Esophagus squamous epithelium (tissue), 5 donors: ENCODE measurements around the gene TGM6. TPM values are rescaled to one million over a fixed set of nuclear protein-coding genes. Genes with fewer than 3 reads are reported as not detected.

ENCODE experiments used
- DNase-seq: peaks from one replicate; lab custom pipeline; 2025; lab: John Stamatoyannopoulos, UW
- H3K27ac ChIP-seq, 4 donors: fragments of 200-600 bp; sonication (generic); one replicate each; pipeline ENCODE4 v1.5.1; 2016 to 2019; ENCODE audit warnings: mild to moderate bottlenecking in 1 of 4
- H3K27me3 ChIP-seq, 4 donors: fragments of 200-600 bp; sonication (generic); 1 replicate in 3 of 4; 2 replicates in 1 of 4; pipeline versions ENCODE4 v1.5.1 to v1.6.0; 2017 to 2021; ENCODE audit warnings: antibody characterized with exemption in 1 of 4
- H3K36me3 ChIP-seq, 3 donors: fragments of 200-600 bp; sonication (generic); one replicate each; pipeline ENCODE4 v1.5.1; 2016 to 2019
- H3K4me1 ChIP-seq, 3 donors: fragments of 200-600 bp; sonication (generic); one replicate each; pipeline ENCODE4 v1.5.1; 2017 to 2019
- H3K4me3 ChIP-seq, 4 donors: fragments of 200-600 bp; sonication (generic); 1 replicate in 3 of 4; 2 replicates in 1 of 4; pipeline ENCODE4 v1.5.1; 2016 to 2019; ENCODE audit warnings: mild to moderate bottlenecking in 2 of 4, moderate library complexity in 1 of 4
- H3K9me3 ChIP-seq, 3 donors: fragments of 200-600 bp; sonication (generic); one replicate each; pipeline ENCODE4 v1.5.1; 2016 to 2019
- CTCF ChIP-seq, 6 experiments: fragments of 450-650 bp in 4 of 6; fragments of 200-600 bp in 2 of 6; sonication (generic) in 2 of 6; IDR thresholded peaks; one replicate each; pipeline ENCODE4 v1.5.1; 2016 to 2019; ENCODE audit warnings: antibody characterized with exemption in 6 of 6, mild to moderate bottlenecking in 4 of 6, moderate library complexity in 4 of 6
- POLR2A ChIP-seq, 4 donors: fragments of 450-650 bp; IDR thresholded peaks; one replicate each; pipeline ENCODE4 v1.6.1; 2017; ENCODE audit warnings: antibody characterized with exemption in 4 of 4, mild to moderate bottlenecking in 4 of 4, moderate library complexity in 3 of 4
- WGBS, 2 donors: methylation state at CpG; one replicate each; pipeline ENCODE4 v1.1.5; 2018; 5-methylcytosine and 5-hydroxymethylcytosine counted together
- intact Hi-C: fragments of 100-400 bp; cut with DNase I; formaldehyde crosslinking; loops from one replicate; pipeline ENCODE4 v1.15.0; 2022
- total RNA-seq, 4 donors: library from RNA; depleted of rRNA; stranded (reverse); fragments of >200 nt; gene quantifications; one replicate each; pipeline ENCODE4 v1.1.0, GENCODE V29; 2016
- donor health status: DM: yes; HTN: yes; CAD: no.

The TGM6 gene
- total RNA-seq, 4 donors from 2014 or later, result not detected

- no peak for DNase-seq
- Histone ChIP-seq H3K9me3 (no peaks in the 10 kb centered on the region), H3K4me3 (no peak overlapping the region), H3K27me3 (no peaks in the 10 kb centered on the region), H3K36me3 (peaks cover 24 to 59% (median 36%) of the 10 kb centered on the region in 3 donors), H3K27ac (no peak overlapping the region), H3K4me1 (peaks cover 0 to 4% (median 0%) of the 10 kb centered on the region in 3 donors)
- TF ChIP-seq CTCF (IDR thresholded peaks at IDR 0.05), result no peak
- no peak for TF ChIP-seq POLR2A (IDR thresholded peaks at IDR 0.05)
- WGBS, 2 donors, result 90 to 100% methylated on average over 3 of the region's 3 CpGs
- intact Hi-C loops, result loop anchor here (10.0 kb wide), 1 partner anchor 254 kb away; no protein-coding TSS in a partner anchor
These were observed 78.3 kb downstream of the TGM6 start for GRCh38 chr20:2458919-2459499.

- DNase-seq, result no peak
- Histone ChIP-seq H3K4me1 (no peaks in the 10 kb centered on the region), H3K27me3 (no peaks in the 10 kb centered on the region), H3K9me3 (no peaks in the 10 kb centered on the region), H3K27ac (no peak overlapping the region), H3K4me3 (no peak overlapping the region), H3K36me3 (peaks cover 26 to 71% (median 48%) of the 10 kb centered on the region in 3 donors)
- TF ChIP-seq CTCF (IDR thresholded peaks at IDR 0.05) (no peak), POLR2A (IDR thresholded peaks at IDR 0.05) (no peak)
- intact Hi-C loops, result loop anchor here (10.0 kb wide), 1 partner anchor 255 kb away; no protein-coding TSS in a partner anchor
- 44 to 60% methylated on average over 1 of the region's 1 CpG for WGBS, 2 donors
These were observed 79.5 kb downstream of the TGM6 start for GRCh38 chr20:2459981-2460751.

- 61 to 66% methylated on average over 4 of the region's 4 CpGs for WGBS, 2 donors
- no peak overlapping the region for H3K4me3 ChIP-seq
- no peak overlapping the region for H3K27ac ChIP-seq
- no peak for TF ChIP-seq CTCF (IDR thresholded peaks at IDR 0.05)
- no peak for TF ChIP-seq POLR2A (IDR thresholded peaks at IDR 0.05)
- no peak for DNase-seq
- intact Hi-C loops, result no loop called here
- no peaks in the 10 kb centered on the region for H3K9me3 ChIP-seq
- no peaks in the 10 kb centered on the region for H3K4me1 ChIP-seq
- H3K27me3 ChIP-seq, result no peaks in the 10 kb centered on the region
- peaks cover 32 to 78% (median 55%) of the 10 kb centered on the region in 3 donors for H3K36me3 ChIP-seq
These were observed 80.2 kb downstream of the TGM6 start for GRCh38 chr20:2460752-2461424.

DNA sequence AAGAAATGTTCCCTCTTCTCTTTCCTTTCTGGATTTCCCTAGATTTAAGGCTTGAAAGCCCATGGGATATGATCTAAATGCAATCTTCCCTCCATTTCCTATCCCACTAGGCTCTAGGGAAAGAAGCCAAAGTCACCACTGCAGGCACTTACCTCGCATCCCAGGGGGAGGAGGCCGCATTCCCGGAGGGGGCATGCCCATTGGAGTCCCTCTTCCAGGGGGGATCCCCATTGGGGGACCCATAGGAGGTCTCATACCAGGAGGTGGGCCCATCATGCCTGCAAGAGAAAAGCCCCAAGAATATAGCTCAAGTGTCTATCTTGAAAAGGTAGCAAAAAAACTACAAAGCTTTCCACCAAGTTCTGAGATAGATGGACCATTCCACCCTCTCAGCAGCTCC lies 81.8 kb downstream of the TGM6 start:
- peaks cover 34 to 93% (median 66%) of the 10 kb centered on the region in 3 donors for H3K36me3 ChIP-seq
- WGBS, 2 donors, result 95 to 100% methylated on average over 2 to 3 of the region's 3 CpGs
- H3K27ac ChIP-seq, result no peak overlapping the region
- no peak overlapping the region for H3K4me3 ChIP-seq
- intact Hi-C loops, result no loop called here
- no peak for DNase-seq
- H3K9me3 ChIP-seq, result no peaks in the 10 kb centered on the region
- peaks cover 0 to 5% (median 2%) of the 10 kb centered on the region in 3 donors for H3K4me1 ChIP-seq
- TF ChIP-seq POLR2A (IDR thresholded peaks at IDR 0.05) (no peak), CTCF (IDR thresholded peaks at IDR 0.05) (no peak)
- H3K27me3 ChIP-seq, result no peaks in the 10 kb centered on the region
